ENCODE measurements around the gene FNTB.

DNA sequence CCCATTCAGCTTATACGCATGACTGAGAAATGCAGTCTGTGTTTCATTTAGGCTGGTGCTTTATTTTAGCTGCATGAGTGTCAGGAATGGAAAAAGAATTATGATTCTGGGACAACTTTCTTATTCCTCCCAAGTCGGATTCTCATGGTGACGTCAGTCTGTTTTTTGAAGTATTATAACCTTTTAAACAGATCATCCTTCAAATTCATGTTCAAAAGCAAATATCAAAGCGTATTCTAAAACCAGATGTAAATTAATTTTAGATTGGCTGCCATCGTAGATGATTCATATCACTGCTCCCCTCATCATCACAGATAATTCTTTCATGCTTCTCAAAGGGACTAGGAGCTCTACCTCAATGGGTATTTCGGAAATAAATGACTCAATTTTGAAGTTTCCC lies 15.0 kb downstream of the FNTB start:
- TF ChIP-seq, protein P1, sequence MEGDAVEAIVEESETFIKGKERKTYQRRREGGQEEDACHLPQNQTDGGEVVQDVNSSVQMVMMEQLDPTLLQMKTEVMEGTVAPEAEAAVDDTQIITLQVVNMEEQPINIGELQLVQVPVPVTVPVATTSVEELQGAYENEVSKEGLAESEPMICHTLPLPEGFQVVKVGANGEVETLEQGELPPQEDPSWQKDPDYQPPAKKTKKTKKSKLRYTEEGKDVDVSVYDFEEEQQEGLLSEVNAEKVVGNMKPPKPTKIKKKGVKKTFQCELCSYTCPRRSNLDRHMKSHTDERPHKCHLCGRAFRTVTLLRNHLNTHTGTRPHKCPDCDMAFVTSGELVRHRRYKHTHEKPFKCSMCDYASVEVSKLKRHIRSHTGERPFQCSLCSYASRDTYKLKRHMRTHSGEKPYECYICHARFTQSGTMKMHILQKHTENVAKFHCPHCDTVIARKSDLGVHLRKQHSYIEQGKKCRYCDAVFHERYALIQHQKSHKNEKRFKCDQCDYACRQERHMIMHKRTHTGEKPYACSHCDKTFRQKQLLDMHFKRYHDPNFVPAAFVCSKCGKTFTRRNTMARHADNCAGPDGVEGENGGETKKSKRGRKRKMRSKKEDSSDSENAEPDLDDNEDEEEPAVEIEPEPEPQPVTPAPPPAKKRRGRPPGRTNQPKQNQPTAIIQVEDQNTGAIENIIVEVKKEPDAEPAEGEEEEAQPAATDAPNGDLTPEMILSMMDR (IDR thresholded peaks at IDR 0.05; ENCODE audit: insufficient read depth, low read length) = no peak
- no peak for TF ChIP-seq POLR2AphosphoS5 (IDR thresholded peaks at IDR 0.05; ENCODE audit: low read depth)
- TF ChIP-seq, protein P2, sequence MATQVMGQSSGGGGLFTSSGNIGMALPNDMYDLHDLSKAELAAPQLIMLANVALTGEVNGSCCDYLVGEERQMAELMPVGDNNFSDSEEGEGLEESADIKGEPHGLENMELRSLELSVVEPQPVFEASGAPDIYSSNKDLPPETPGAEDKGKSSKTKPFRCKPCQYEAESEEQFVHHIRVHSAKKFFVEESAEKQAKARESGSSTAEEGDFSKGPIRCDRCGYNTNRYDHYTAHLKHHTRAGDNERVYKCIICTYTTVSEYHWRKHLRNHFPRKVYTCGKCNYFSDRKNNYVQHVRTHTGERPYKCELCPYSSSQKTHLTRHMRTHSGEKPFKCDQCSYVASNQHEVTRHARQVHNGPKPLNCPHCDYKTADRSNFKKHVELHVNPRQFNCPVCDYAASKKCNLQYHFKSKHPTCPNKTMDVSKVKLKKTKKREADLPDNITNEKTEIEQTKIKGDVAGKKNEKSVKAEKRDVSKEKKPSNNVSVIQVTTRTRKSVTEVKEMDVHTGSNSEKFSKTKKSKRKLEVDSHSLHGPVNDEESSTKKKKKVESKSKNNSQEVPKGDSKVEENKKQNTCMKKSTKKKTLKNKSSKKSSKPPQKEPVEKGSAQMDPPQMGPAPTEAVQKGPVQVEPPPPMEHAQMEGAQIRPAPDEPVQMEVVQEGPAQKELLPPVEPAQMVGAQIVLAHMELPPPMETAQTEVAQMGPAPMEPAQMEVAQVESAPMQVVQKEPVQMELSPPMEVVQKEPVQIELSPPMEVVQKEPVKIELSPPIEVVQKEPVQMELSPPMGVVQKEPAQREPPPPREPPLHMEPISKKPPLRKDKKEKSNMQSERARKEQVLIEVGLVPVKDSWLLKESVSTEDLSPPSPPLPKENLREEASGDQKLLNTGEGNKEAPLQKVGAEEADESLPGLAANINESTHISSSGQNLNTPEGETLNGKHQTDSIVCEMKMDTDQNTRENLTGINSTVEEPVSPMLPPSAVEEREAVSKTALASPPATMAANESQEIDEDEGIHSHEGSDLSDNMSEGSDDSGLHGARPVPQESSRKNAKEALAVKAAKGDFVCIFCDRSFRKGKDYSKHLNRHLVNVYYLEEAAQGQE (IDR thresholded peaks at IDR 0.05; ENCODE audit: insufficient replicate concordance, low read depth) = no peak

All from HL-60 (cell line).